IMR-90 (cell line): ENCODE results near the gene FGF21. TPM values are rescaled to one million over a fixed set of nuclear protein-coding genes. Genes with fewer than 3 reads are reported as not detected.

Source experiments
- ATAC-seq: fragments of 200-7000 bp; cut with Tn5 transposase; 2 replicates; pipeline ENCODE4 v1.9.1; 2020; ENCODE audit warnings: low read depth, mild to moderate bottlenecking, moderate library complexity
- BruUV-seq: library from RNA; stranded (reverse); fragments of 400-500 nt; replicated peaks from 2 replicates; lab custom pipeline; 2021; lab: Mats Ljungman, UMichigan
- CTCF ChIA-PET: fragments of 300-600 bp; formaldehyde crosslinking; extraction: SDS; loops from one replicate; lab custom pipeline; 2021; ENCODE audit warnings: antibody characterized with exemption; lab: Yijun Ruan, JAX
- POLR2A ChIA-PET: fragments of 300-600 bp; sonication (Branson Sonifier 250); formaldehyde crosslinking; loops from one replicate; lab custom pipeline; 2022; ENCODE audit warnings: antibody characterized with exemption; ENCODE audit not compliant: unreplicated experiment; lab: Charles Lee
- DNase-seq: peaks from one replicate; pipeline ENCODE4 v3.0.0; 2013
- H2AFZ ChIP-seq: replicated peaks from 2 replicates; pipeline ENCODE3; 2013; ENCODE audit warnings: low read length, mild to moderate bottlenecking; ENCODE audit not compliant: poor library complexity
- H2AK5ac ChIP-seq: 2 replicates; pipeline ENCODE4 v1.6.1; 2013; ENCODE audit warnings: low read depth, low read length, inconsistent platforms
- H2AK9ac ChIP-seq: replicated peaks from 2 replicates; pipeline ENCODE3; 2013; ENCODE audit warnings: mild to moderate bottlenecking, low read depth, low read length, moderate library complexity; ENCODE audit not compliant: poor library complexity
- H2BK120ac ChIP-seq: 2 replicates; pipeline ENCODE4 v1.6.1; 2013; ENCODE audit warnings: low read depth, low read length, inconsistent platforms
- H2BK15ac ChIP-seq: 3 replicates; pipeline ENCODE4 v1.6.1; 2013; ENCODE audit warnings: low read depth, low read length, inconsistent platforms
- H2BK20ac ChIP-seq: 2 replicates; pipeline ENCODE4 v1.6.1; 2013; ENCODE audit warnings: low read depth, mild to moderate bottlenecking, inconsistent platforms, low read length, moderate library complexity
- H2BK5ac ChIP-seq: 2 replicates; pipeline ENCODE4 v1.6.1; 2013; ENCODE audit warnings: mild to moderate bottlenecking, low read depth, low read length, inconsistent platforms; ENCODE audit not compliant: poor library complexity, severe bottlenecking
- H3K14ac ChIP-seq: replicated peaks from 2 replicates; pipeline ENCODE4 v1.6.1; 2013; ENCODE audit warnings: low read depth, low read length, inconsistent platforms
- H3K18ac ChIP-seq: 2 replicates; pipeline ENCODE4 v1.6.1; 2013; ENCODE audit warnings: low read depth, low read length, control low read depth
- H3K23ac ChIP-seq: 2 replicates; pipeline ENCODE4 v1.6.1; 2013; ENCODE audit warnings: low read depth, low read length, inconsistent platforms
- H3K27ac ChIP-seq: 2 replicates; pipeline ENCODE4 v1.5.1; 2013; ENCODE audit warnings: mild to moderate bottlenecking, control low read depth, low read length; ENCODE audit not compliant: insufficient read depth
- H3K27me3 ChIP-seq: 2 replicates; pipeline ENCODE4 v1.6.1; 2013; ENCODE audit warnings: low read length; ENCODE audit not compliant: control insufficient read depth, insufficient read depth
- H3K36me3 ChIP-seq: 2 replicates; pipeline ENCODE4 v1.6.1; 2013; ENCODE audit warnings: low read length, mixed read lengths; ENCODE audit not compliant: control insufficient read depth, insufficient read depth
- H3K4ac ChIP-seq: 2 replicates; pipeline ENCODE4 v1.6.1; 2013; ENCODE audit warnings: low read depth, low read length, inconsistent platforms
- H3K4me1 ChIP-seq: 2 replicates; pipeline ENCODE4 v1.6.1; 2013; ENCODE audit warnings: low read length, mixed read lengths; ENCODE audit not compliant: control insufficient read depth, insufficient read depth
- H3K4me2 ChIP-seq: 2 replicates; pipeline ENCODE4 v1.6.1; 2013; ENCODE audit warnings: low read depth, mild to moderate bottlenecking, control low read depth, low read length, moderate library complexity
- H3K4me3 ChIP-seq: 2 replicates; pipeline ENCODE4 v1.5.1; 2013; ENCODE audit warnings: low read depth, mild to moderate bottlenecking, control low read depth, low read length, moderate library complexity; ENCODE audit not compliant: insufficient read depth
- H3K56ac ChIP-seq: 2 replicates; pipeline ENCODE4 v1.6.1; 2013; ENCODE audit warnings: low read length, inconsistent platforms; ENCODE audit not compliant: insufficient read depth; ENCODE audit errors: extremely low read depth
- H3K79me1 ChIP-seq, 2 experiments: 2 replicates each; pipeline ENCODE4 v1.6.1; 2013; ENCODE audit warnings: low read length in 2 of 2, inconsistent platforms in 1 of 2, low read depth in 1 of 2
- H3K9ac ChIP-seq: 2 replicates; pipeline ENCODE4 v1.6.1; 2013; ENCODE audit warnings: low read depth, low read length, control low read depth
- H3K9me1 ChIP-seq: 2 replicates; pipeline ENCODE4 v1.6.1; 2013; ENCODE audit warnings: low read length, inconsistent platforms; ENCODE audit not compliant: insufficient read depth
- H3K9me3 ChIP-seq: 2 replicates; pipeline ENCODE4 v1.6.1; 2013; ENCODE audit warnings: low read length; ENCODE audit not compliant: control insufficient read depth, insufficient read depth
- H4K20me1 ChIP-seq: 2 replicates; pipeline ENCODE4 v1.6.1; 2013; ENCODE audit warnings: low read length, inconsistent platforms; ENCODE audit not compliant: insufficient read depth
- H4K5ac ChIP-seq: 2 replicates; pipeline ENCODE4 v1.6.1; 2013; ENCODE audit warnings: mild to moderate bottlenecking, low read depth, low read length, control low read depth
- H4K8ac ChIP-seq, 2 experiments: 2 replicates each; pipeline ENCODE4 v1.6.1; 2013; ENCODE audit warnings: low read depth in 2 of 2, low read length in 2 of 2, control low read depth in 1 of 2, inconsistent platforms in 1 of 2
- H4K91ac ChIP-seq: 2 replicates; pipeline ENCODE4 v1.6.1; 2013; ENCODE audit warnings: low read depth, low read length, inconsistent platforms; ENCODE audit not compliant: insufficient read depth
- BHLHE40 ChIP-seq: fragments of 150-350 bp; IDR thresholded peaks from 2 replicates; pipeline ENCODE4 v1.6.1; 2016; ENCODE audit warnings: mild to moderate bottlenecking, low read depth, low read length
- CEBPB ChIP-seq: IDR thresholded peaks from 2 replicates; pipeline ENCODE4 v1.6.1; 2012; ENCODE audit warnings: low read depth, low read length, improper control_type of control experiment
- CHD1 ChIP-seq: IDR thresholded peaks from 2 replicates; pipeline ENCODE4 v1.6.1; 2012; ENCODE audit warnings: low read depth, low read length, improper control_type of control experiment
- CTCF ChIP-seq: conservative IDR thresholded peaks from 2 replicates; pipeline ENCODE4 v1.5.1; 2012; ENCODE audit warnings: mild to moderate bottlenecking, low read depth, low read length, improper control_type of control experiment
- ELK1 ChIP-seq: fragments of 150-350 bp; IDR thresholded peaks from 2 replicates; pipeline ENCODE4 v1.6.1; 2016; ENCODE audit warnings: low read depth, mild to moderate bottlenecking, low read length, moderate library complexity, borderline replicate concordance
- FOS ChIP-seq: fragments of 150-350 bp; IDR thresholded peaks from 2 replicates; pipeline ENCODE4 v1.6.1; 2016; ENCODE audit warnings: low read depth, low read length
- MAFK ChIP-seq: IDR thresholded peaks from 2 replicates; pipeline ENCODE4 v1.6.1; 2012; ENCODE audit warnings: low read depth, low read length, improper control_type of control experiment
- MAZ ChIP-seq: IDR thresholded peaks from 2 replicates; pipeline ENCODE4 v1.6.1; 2012; ENCODE audit warnings: low read depth, mild to moderate bottlenecking, low read length, improper control_type of control experiment, moderate library complexity, borderline replicate concordance
- MXI1 ChIP-seq: IDR thresholded peaks from 2 replicates; pipeline ENCODE4 v1.6.1; 2012; ENCODE audit warnings: low read depth, mild to moderate bottlenecking, low read length, moderate library complexity, borderline replicate concordance
- NFE2L2 ChIP-seq: fragments of 150-350 bp; IDR thresholded peaks from 2 replicates; pipeline ENCODE4 v1.6.1; 2016; ENCODE audit warnings: low read depth, mild to moderate bottlenecking, low read length
- POLR2A ChIP-seq: IDR thresholded peaks from 2 replicates; pipeline ENCODE4 v1.6.1; 2012; ENCODE audit warnings: mild to moderate bottlenecking, low read depth, low read length
- RAD21 ChIP-seq: IDR thresholded peaks from 2 replicates; pipeline ENCODE4 v1.6.1; 2012; ENCODE audit warnings: low read length, improper control_type of control experiment
- RCOR1 ChIP-seq: IDR thresholded peaks from 2 replicates; pipeline ENCODE4 v1.6.1; 2012; ENCODE audit warnings: mild to moderate bottlenecking, low read length, improper control_type of control experiment; ENCODE audit not compliant: insufficient replicate concordance
- RFX5 ChIP-seq: IDR thresholded peaks from 2 replicates; pipeline ENCODE4 v1.8.0; 2012; ENCODE audit warnings: low read depth, mild to moderate bottlenecking, low read length, moderate library complexity
- SMC3 ChIP-seq: fragments of 150-350 bp; IDR thresholded peaks from 2 replicates; pipeline ENCODE4 v1.6.1; 2016; ENCODE audit warnings: low read depth, mild to moderate bottlenecking, antibody characterized with exemption, low read length, moderate library complexity
- USF2 ChIP-seq: fragments of 150-350 bp; IDR thresholded peaks from 2 replicates; pipeline ENCODE4 v1.6.1; 2017; ENCODE audit warnings: mild to moderate bottlenecking, antibody characterized with exemption, low read length, low read depth
- WGBS, 2 experiments: methylation state at CpG; one replicate each; pipeline versions ENCODE4 v1.1.5 to v1.1.7; 2013; ENCODE audit warnings: missing lambda C conversion rate in 2 of 2; ENCODE audit not compliant: insufficient read length in 1 of 2; ENCODE audit errors: extremely low coverage in 2 of 2; 5-methylcytosine and 5-hydroxymethylcytosine counted together
- dilution Hi-C: fragments of 300-500 bp; cut with HindIII; formaldehyde crosslinking; loops from one replicate; pipeline ENCODE4 v1.14.3; 2018; ENCODE audit warnings: low sequenced_read_pairs; ENCODE audit not compliant: unreplicated experiment
- in situ Hi-C: fragments of 300-500 bp; cut with MboI; formaldehyde crosslinking; loops from 3 replicates; pipeline ENCODE4 v1.14.3; 2019; ENCODE audit warnings: low sequenced_read_pairs, inconsistent platforms, mixed read lengths
- intact Hi-C: fragments of 100-400 bp; cut with micrococcal nuclease; formaldehyde crosslinking; loops from 2 replicates; pipeline ENCODE4 v1.10.0; 2022
- polyA plus RNA-seq, 3 experiments: library from polyadenylated mRNA; depleted of rRNA; stranded (reverse); fragments of >200 nt; gene quantifications; 2 replicates each; pipeline ENCODE4 v1.2.3, GENCODE V29; 2012; ENCODE audit warnings: low replicate concordance in 1 of 3
- total RNA-seq: library from RNA; depleted of rRNA; stranded (reverse); fragments of >200 nt; gene quantifications from 2 replicates; pipeline ENCODE4 v1.2.3, GENCODE V29; 2012

The FGF21 gene
- total and polyA plus RNA-seq, 2 of the 4 experiments (the other 2 are of a cell fraction), result not detected

- WGBS, 2 experiments, result 44% methylated on average over 10 of the region's 20 CpGs; no CpG with 5 or more reads in 1 of the 2 experiments
- Histone ChIP-seq H2BK20ac (no peak overlapping the region), H3K4me2 (peak overlapping the region; percentile 38), H3K14ac (peak overlapping the region; percentile 41; the same call in 1 of the 2 replicates), H3K79me1 (no peaks in the 10 kb centered on the region), H2AK9ac (peak overlapping the region; percentile 75), H3K27me3 (peaks cover 33% of the 10 kb centered on the region), H3K9me1 (no peaks in the 10 kb centered on the region), H2AK5ac (no peak overlapping the region), H3K4me1 (peaks cover 4% of the 10 kb centered on the region; the same call in 1 of the 2 replicates), H4K91ac (no peak overlapping the region), H2BK15ac (no peak overlapping the region), H2BK120ac (no peak overlapping the region), H3K18ac (no peak overlapping the region), H3K27ac (no peak overlapping the region), H3K56ac (no peak overlapping the region), H2BK5ac (no peak overlapping the region), H3K36me3 (no peaks in the 10 kb centered on the region), H3K4me3 (0 out of 2 replicates have a peak overlapping the region, but pooled peaks have one; percentile 18), H4K5ac (no peak overlapping the region), H3K9me3 (no peaks in the 10 kb centered on the region), H2AFZ (peak overlapping the region; percentile 88), H4K8ac (no peak overlapping the region; a peak in 1 of 4 replicates), H3K9ac (no peak overlapping the region), H4K20me1 (no peaks in the 10 kb centered on the region), H3K23ac (no peak overlapping the region), H3K4ac (0 out of 2 replicates have a peak overlapping the region, but pooled peaks have one; percentile 9)
- no peak for DNase-seq
- BruUV-seq, result no TSS peak
- ATAC-seq, result no peak
- ChIA-PET CTCF (no interaction called here), POLR2A (no interaction called here)
- intact Hi-C loops (no loop called here), in situ Hi-C loops (no loop called here), dilution Hi-C loops (no loop called here)
- TF ChIP-seq POLR2A (no peak), USF2 (no peak), ELK1 (no peak), MAZ (no peak), FOS (no peak), RFX5 (no peak), MXI1 (no peak), CEBPB (no peak), RCOR1 (no peak), CTCF (no peak), BHLHE40 (no peak), RAD21 (no peak), CHD1 (no peak), NFE2L2 (no peak), SMC3 (no peak), MAFK (no peak)
Observed at GRCh38 chr19:48751845-48752495, 3.4 kb upstream of the FGF21 start.
